GM21825 (cell line): ENCODE data around the gene PFN1.

Experiments
- ATAC-seq: cut with Tn5 transposase; IDR thresholded peaks from one replicate; pipeline ENCODE4 v1.9.1; 2021; ENCODE audit warnings: mild to moderate bottlenecking, moderate library complexity; ENCODE audit not compliant: unreplicated experiment

PFN1 gene

GRCh38 chr17:4948166-4948930 lies at the start of gene PFN1:
Gene PFN1, minus strand, starts transcription at chr17:4948530. Its CDS starts 136 bp downstream, at chr17:4948394.
- peak; percentile 19 for ATAC-seq

- ATAC-seq, result peak; percentile 79
Measured at GRCh38 chr17:4997302-4998026, 49.1 kb upstream of the PFN1 start, which contains the start of the genes INCA1 and KIF1C. Gene INCA1, minus strand, starts transcription at chr17:4997522. Its CDS starts 3,085 bp downstream, at chr17:4994437. Gene KIF1C, plus strand, starts transcription at chr17:4997950. Its CDS starts 2,297 bp downstream, at chr17:5000247.

GRCh38 chr17:4994081-4994595 lies 45.8 kb upstream of the PFN1 start:
- ATAC-seq, result no peak

- ATAC-seq, result no peak
Measured at GRCh38 chr17:4987767-4988567, 39.6 kb upstream of the PFN1 start.

- peak; percentile 61 for ATAC-seq
Measured at GRCh38 chr17:4986951-4987766, 38.8 kb upstream of the PFN1 start, which contains the start of gene CAMTA2. Gene CAMTA2, minus strand, starts transcription at chr17:4987675. Its CDS starts 1,453 bp downstream, at chr17:4986222.

- no peak for ATAC-seq
Measured at GRCh38 chr17:4986403-4986802, 38.1 kb upstream of the PFN1 start.

GRCh38 chr17:4982305-4982704 lies 34.0 kb upstream of the PFN1 start:
- no peak for ATAC-seq

- ATAC-seq, result no peak
Measured at GRCh38 chr17:4980644-4981216, 32.4 kb upstream of the PFN1 start.

GRCh38 chr17:4978726-4979125 lies 30.4 kb upstream of the PFN1 start:
- no peak for ATAC-seq

GRCh38 chr17:4974115-4974670 lies 25.9 kb upstream of the PFN1 start:
- no peak for ATAC-seq

- no peak for ATAC-seq
Measured at GRCh38 chr17:4973256-4974114, 25.2 kb upstream of the PFN1 start.

GRCh38 chr17:4972752-4973151 lies 24.4 kb upstream of the PFN1 start:
- ATAC-seq, result no peak

GRCh38 chr17:4972322-4972721 lies 24.0 kb upstream of the PFN1 start:
- no peak for ATAC-seq

GRCh38 chr17:4971826-4972225 lies 23.5 kb upstream of the PFN1 start:
- no peak for ATAC-seq

GRCh38 chr17:4970273-4970672 lies 21.9 kb upstream of the PFN1 start:
- ATAC-seq, result no peak

GRCh38 chr17:4969551-4970173 lies 21.3 kb upstream of the PFN1 start:
- ATAC-seq, result no peak

GRCh38 chr17:4969047-4969550 lies 20.8 kb upstream of the PFN1 start:
- no peak for ATAC-seq
